ENCODE data around the gene MPHOSPH8. TPM values are rescaled to one million over a fixed set of nuclear protein-coding genes. Genes with fewer than 3 reads are reported as not detected.

The MPHOSPH8 gene
- total RNA-seq, 1 donor from 2014 or later: 29.5 TPM

- H3K4me1 Mint-ChIP-seq (ENCODE audit: low read depth): peaks cover 2% of the 10 kb centered on the region
- H3K4me3 Mint-ChIP-seq (ENCODE audit: low read depth): no peak overlapping the region
- H3K27me3 Mint-ChIP-seq: no peaks in the 10 kb centered on the region
- H3K36me3 Mint-ChIP-seq (ENCODE audit: insufficient read depth): peaks cover 30% of the 10 kb centered on the region
- no peaks in the 10 kb centered on the region for H3K9me3 Mint-ChIP-seq (ENCODE audit: low read depth)
- H3K27ac Mint-ChIP-seq: peak overlapping the region; percentile 16
- TF ChIP-seq CTCF (IDR thresholded peaks at IDR 0.05; ENCODE audit: unreplicated experiment): no peak
- no peak for DNase-seq (ENCODE audit: low spot score, unreplicated experiment)
Measured at GRCh38 chr13:19670147-19670546, 36.7 kb downstream of the MPHOSPH8 start.

- no peak for DNase-seq (ENCODE audit: low spot score, unreplicated experiment)
- Mint-ChIP-seq H3K27ac (peak overlapping the region; percentile 60), H3K27me3 (no peaks in the 10 kb centered on the region), H3K4me1 (ENCODE audit: low read depth) (peaks cover 2% of the 10 kb centered on the region), H3K9me3 (ENCODE audit: low read depth) (no peaks in the 10 kb centered on the region), H3K36me3 (ENCODE audit: insufficient read depth) (peaks cover 27% of the 10 kb centered on the region), H3K4me3 (ENCODE audit: low read depth) (no peak overlapping the region)
- no peak for TF ChIP-seq CTCF (IDR thresholded peaks at IDR 0.05; ENCODE audit: unreplicated experiment)
Measured at GRCh38 chr13:19672990-19673389, 39.5 kb downstream of the MPHOSPH8 start.

GRCh38 chr13:19673473-19674430, 40.3 kb downstream of the MPHOSPH8 start:
- no peaks in the 10 kb centered on the region for H3K27me3 Mint-ChIP-seq
- no peaks in the 10 kb centered on the region for H3K9me3 Mint-ChIP-seq (ENCODE audit: low read depth)
- no peak for DNase-seq (ENCODE audit: low spot score, unreplicated experiment)
- peaks cover 25% of the 10 kb centered on the region for H3K36me3 Mint-ChIP-seq (ENCODE audit: insufficient read depth)
- no peak for TF ChIP-seq CTCF (IDR thresholded peaks at IDR 0.05; ENCODE audit: unreplicated experiment)
- no peak overlapping the region for H3K4me3 Mint-ChIP-seq (ENCODE audit: low read depth)
- H3K4me1 Mint-ChIP-seq (ENCODE audit: low read depth): peaks cover 2% of the 10 kb centered on the region
- H3K27ac Mint-ChIP-seq: peak overlapping the region; percentile 60

- peak overlapping the region; percentile 79 for H3K27ac Mint-ChIP-seq
- no peaks in the 10 kb centered on the region for H3K9me3 Mint-ChIP-seq (ENCODE audit: low read depth)
- no peak overlapping the region for H3K4me3 Mint-ChIP-seq (ENCODE audit: low read depth)
- no peak for DNase-seq (ENCODE audit: low spot score, unreplicated experiment)
- no peak for TF ChIP-seq CTCF (IDR thresholded peaks at IDR 0.05; ENCODE audit: unreplicated experiment)
- no peaks in the 10 kb centered on the region for H3K27me3 Mint-ChIP-seq
- peaks cover 21% of the 10 kb centered on the region for H3K36me3 Mint-ChIP-seq (ENCODE audit: insufficient read depth)
- H3K4me1 Mint-ChIP-seq (ENCODE audit: low read depth): peaks cover 2% of the 10 kb centered on the region
Measured at GRCh38 chr13:19674898-19675297, 41.4 kb downstream of the MPHOSPH8 start.

GRCh38 chr13:19676168-19676567, 42.7 kb downstream of the MPHOSPH8 start:
- DNase-seq (ENCODE audit: low spot score, unreplicated experiment): no peak
- Mint-ChIP-seq H3K4me3 (ENCODE audit: low read depth) (no peak overlapping the region), H3K27me3 (no peaks in the 10 kb centered on the region), H3K9me3 (ENCODE audit: low read depth) (no peaks in the 10 kb centered on the region), H3K4me1 (ENCODE audit: low read depth) (peaks cover 6% of the 10 kb centered on the region), H3K36me3 (ENCODE audit: insufficient read depth) (peaks cover 18% of the 10 kb centered on the region), H3K27ac (no peak overlapping the region)
- TF ChIP-seq CTCF (IDR thresholded peaks at IDR 0.05; ENCODE audit: unreplicated experiment): no peak
